Lung (tissue), 12 donors: ENCODE data around the gene LACTBL1. TPM values are rescaled to one million over a fixed set of nuclear protein-coding genes. Genes with fewer than 3 reads are reported as not detected.

Source experiments
- ATAC-seq: fragments of 200-7000 bp; cut with Tn5 transposase; one replicate; pipeline ENCODE4 v1.9.1; 2020; ENCODE audit warnings: moderate number of reproducible peaks; ENCODE audit not compliant: insufficient read depth, low FRiP score
- DNase-seq, 3 donors: peaks; one replicate each; pipeline ENCODE4 v3.0.0-alpha.2; 2013 to 2017
- H3K27ac ChIP-seq, 2 donors: one replicate each; pipeline ENCODE4 v1.5.1; 2013; ENCODE audit warnings: mild to moderate bottlenecking in 2 of 2, moderate library complexity in 2 of 2, control low read depth in 1 of 2, inconsistent platforms in 1 of 2, low read depth in 1 of 2, low read length in 1 of 2
- H3K27me3 ChIP-seq, 3 donors: one replicate each; pipeline ENCODE4 v1.5.1; 2013; ENCODE audit warnings: low read length in 2 of 3; ENCODE audit not compliant: control insufficient read depth in 3 of 3, insufficient read depth in 3 of 3
- H3K36me3 ChIP-seq, 4 donors: one replicate each; pipeline ENCODE4 v1.5.1; 2013; ENCODE audit warnings: low read length in 4 of 4, mild to moderate bottlenecking in 1 of 4, moderate library complexity in 1 of 4; ENCODE audit not compliant: control insufficient read depth in 4 of 4, insufficient read depth in 4 of 4
- H3K4me1 ChIP-seq, 5 donors: one replicate each; pipeline ENCODE4 v1.5.1; 2013; ENCODE audit warnings: low read length in 5 of 5, mild to moderate bottlenecking in 2 of 5, moderate library complexity in 1 of 5; ENCODE audit not compliant: control insufficient read depth in 5 of 5, insufficient read depth in 5 of 5
- H3K4me3 ChIP-seq: one replicate; pipeline ENCODE4 v1.5.1; 2013; ENCODE audit warnings: mild to moderate bottlenecking, control low read depth, moderate library complexity
- H3K9ac ChIP-seq, 2 donors: one replicate each; pipeline ENCODE4 v1.5.1; 2013; ENCODE audit warnings: low read length in 2 of 2, control low read depth in 1 of 2; ENCODE audit not compliant: insufficient read depth in 1 of 2
- H3K9me3 ChIP-seq, 4 donors: one replicate each; pipeline ENCODE4 v1.5.1; 2013; ENCODE audit warnings: low read length in 3 of 4, mild to moderate bottlenecking in 1 of 4, moderate library complexity in 1 of 4; ENCODE audit not compliant: control insufficient read depth in 4 of 4, insufficient read depth in 3 of 4
- WGBS, 2 donors: extraction: QIAGEN DNeasy Blood & Tissue Kit; methylation state at CpG; one replicate each; pipeline ENCODE4 v1.1.7; 2013; 5-methylcytosine and 5-hydroxymethylcytosine counted together
- polyA plus RNA-seq, 2 donors: library from polyadenylated mRNA; stranded (reverse); fragments of 200-250 nt; gene quantifications; one replicate each; pipeline ENCODE4 v1.2.1, GENCODE V29; 2013
- total RNA-seq, 2 donors: library from RNA; depleted of rRNA in 1 of 2; stranded (reverse); fragments of >200 nt in 1 of 2; gene quantifications; one replicate each; pipeline ENCODE4 v1.2.1, GENCODE V29; 2014 to 2021
- TF ChIP-seq, protein P1 (sequence below): IDR thresholded peaks from 2 replicates; pipeline ENCODE4 v1.5.1; 2012; ENCODE audit warnings: mild to moderate bottlenecking; ENCODE audit errors: control extremely low read depth, extremely low read depth
- donor health status: control.
- donor health status: control.
- donor health status: Bipolar disorder and iron deficiency.
- donor health status: healthy.
- donor health status: DM: yes; HTN: yes; CAD: no.

Gene LACTBL1
- total and polyA plus RNA-seq, 4 donors, result not detected

DNA sequence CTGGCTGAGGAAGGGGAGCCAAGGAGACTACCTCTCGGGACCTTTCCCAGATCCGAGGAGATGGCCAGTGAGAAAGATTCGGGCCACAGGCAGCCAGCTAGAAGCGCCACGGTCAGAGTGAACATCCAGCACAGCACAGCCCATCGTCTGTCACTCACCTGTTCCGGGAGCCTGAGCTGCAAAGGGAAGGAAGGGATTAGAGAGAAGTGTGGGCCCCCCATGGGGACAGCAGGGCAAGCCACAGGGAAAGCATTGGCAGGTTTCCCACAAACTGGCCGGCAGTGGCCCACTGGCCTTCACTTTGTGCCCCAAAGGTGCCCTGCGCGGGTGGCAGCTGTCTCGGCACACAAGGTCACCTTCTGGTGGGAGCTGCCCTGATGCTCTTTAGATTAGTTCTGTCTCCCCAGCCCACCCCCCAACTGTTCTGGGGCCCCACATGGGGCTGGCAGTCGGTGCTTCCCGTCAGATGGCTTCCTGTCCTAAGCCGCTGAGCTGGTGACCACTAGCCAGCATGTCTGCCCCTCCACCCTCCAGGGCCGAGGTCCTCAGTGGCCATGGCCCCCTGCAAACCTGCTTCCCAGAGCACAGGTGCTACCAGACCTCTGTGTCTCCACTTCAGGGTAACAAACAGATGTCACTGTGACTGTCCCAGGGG is 56.7 kb downstream of the LACTBL1 start:
- WGBS, 2 donors, result 50 to 56% methylated on average over 15 of the region's 15 CpGs
- Histone ChIP-seq H3K4me1 (peaks cover 0 to 2% (median 0%) of the 10 kb centered on the region in 5 donors), H3K4me3 (no peak overlapping the region), H3K9ac (no peak overlapping the region), H3K36me3 (peaks cover 0 to 3% (median 1%) of the 10 kb centered on the region in 4 donors), H3K27me3 (no peaks in the 10 kb centered on the region), H3K27ac (no peak overlapping the region), H3K9me3 (no peaks in the 10 kb centered on the region)
- ATAC-seq, result no peak
- peak in 1 of 3 donors; percentile 12 for DNase-seq
- TF ChIP-seq, protein P1, sequence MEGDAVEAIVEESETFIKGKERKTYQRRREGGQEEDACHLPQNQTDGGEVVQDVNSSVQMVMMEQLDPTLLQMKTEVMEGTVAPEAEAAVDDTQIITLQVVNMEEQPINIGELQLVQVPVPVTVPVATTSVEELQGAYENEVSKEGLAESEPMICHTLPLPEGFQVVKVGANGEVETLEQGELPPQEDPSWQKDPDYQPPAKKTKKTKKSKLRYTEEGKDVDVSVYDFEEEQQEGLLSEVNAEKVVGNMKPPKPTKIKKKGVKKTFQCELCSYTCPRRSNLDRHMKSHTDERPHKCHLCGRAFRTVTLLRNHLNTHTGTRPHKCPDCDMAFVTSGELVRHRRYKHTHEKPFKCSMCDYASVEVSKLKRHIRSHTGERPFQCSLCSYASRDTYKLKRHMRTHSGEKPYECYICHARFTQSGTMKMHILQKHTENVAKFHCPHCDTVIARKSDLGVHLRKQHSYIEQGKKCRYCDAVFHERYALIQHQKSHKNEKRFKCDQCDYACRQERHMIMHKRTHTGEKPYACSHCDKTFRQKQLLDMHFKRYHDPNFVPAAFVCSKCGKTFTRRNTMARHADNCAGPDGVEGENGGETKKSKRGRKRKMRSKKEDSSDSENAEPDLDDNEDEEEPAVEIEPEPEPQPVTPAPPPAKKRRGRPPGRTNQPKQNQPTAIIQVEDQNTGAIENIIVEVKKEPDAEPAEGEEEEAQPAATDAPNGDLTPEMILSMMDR, result no peak

GRCh38 chr1:22915231-22915630 is 57.4 kb downstream of the LACTBL1 start:
- Histone ChIP-seq H3K27me3 (no peaks in the 10 kb centered on the region), H3K4me3 (no peak overlapping the region), H3K4me1 (no peaks in the 10 kb centered on the region), H3K9me3 (no peaks in the 10 kb centered on the region), H3K36me3 (peaks cover 0 to 3% (median 1%) of the 10 kb centered on the region in 4 donors), H3K9ac (no peak overlapping the region), H3K27ac (no peak overlapping the region)
- no peak for ATAC-seq
- 65 to 80% methylated on average over 7 of the region's 7 CpGs for WGBS, 2 donors
- no peak for DNase-seq
- TF ChIP-seq, protein P1, result no peak

DNA sequence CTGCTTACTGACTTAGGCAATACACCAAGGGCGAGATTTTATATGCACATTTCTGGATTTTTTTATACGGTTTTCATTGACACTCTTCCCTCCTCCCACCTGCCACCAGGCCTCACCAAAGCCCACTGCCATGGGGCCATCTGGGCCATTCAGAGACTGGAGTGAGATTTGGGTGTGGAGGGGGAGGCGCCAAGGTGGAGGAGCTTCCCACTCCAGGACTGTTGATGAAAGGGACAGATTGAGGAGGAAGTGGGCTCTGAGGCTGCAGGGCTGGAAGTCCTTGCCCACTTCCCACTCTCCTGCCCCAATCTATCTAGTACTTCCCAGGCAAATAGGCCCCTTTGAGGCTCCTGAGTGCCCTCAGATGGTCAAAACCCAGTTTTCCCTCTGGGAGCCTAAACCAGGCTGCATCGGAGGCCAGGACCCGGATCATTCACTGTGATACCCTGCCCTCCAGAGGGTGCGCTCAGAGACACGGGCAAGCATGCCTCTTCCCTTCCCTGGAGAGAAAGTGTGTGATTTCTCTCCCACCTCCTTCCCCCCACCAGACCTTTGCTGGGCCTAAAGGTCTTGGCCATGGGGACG is 57.9 kb downstream of the LACTBL1 start:
- no peak overlapping the region for H3K9ac ChIP-seq
- H3K4me3 ChIP-seq, result no peak overlapping the region
- no peak for ATAC-seq
- peaks cover 0 to 3% (median 1%) of the 10 kb centered on the region in 4 donors for H3K36me3 ChIP-seq
- WGBS, 2 donors, result 79 to 92% methylated on average over 8 of the region's 8 CpGs
- H3K27ac ChIP-seq, result no peak overlapping the region
- H3K9me3 ChIP-seq, result no peaks in the 10 kb centered on the region
- no peaks in the 10 kb centered on the region for H3K4me1 ChIP-seq
- TF ChIP-seq, protein P1, result no peak
- no peaks in the 10 kb centered on the region for H3K27me3 ChIP-seq
- no peak for DNase-seq

DNA sequence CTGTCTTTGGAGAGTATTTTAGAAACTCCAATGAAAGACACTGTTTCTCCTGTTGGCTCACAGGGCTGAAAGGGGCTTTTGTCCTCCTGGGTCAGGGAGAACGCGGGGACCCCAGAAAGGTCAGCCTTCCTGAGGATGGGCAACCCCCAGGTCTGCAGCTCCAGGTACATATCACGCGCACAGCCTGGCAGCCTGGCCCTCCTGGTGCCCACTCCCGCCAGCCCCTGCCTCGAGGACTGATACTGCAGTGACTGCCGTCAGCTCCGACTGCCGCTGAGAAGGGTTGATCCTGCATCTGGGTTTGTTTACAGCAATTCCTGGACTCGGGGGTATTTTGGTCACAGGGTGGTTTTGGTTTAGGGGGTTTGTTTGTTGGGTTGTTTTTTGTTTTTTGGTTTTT is 58.5 kb downstream of the LACTBL1 start:
- no peak for ATAC-seq

More for the DNA sequence above, 58.5 kb downstream of the LACTBL1 start:
- TF ChIP-seq, protein P1, result no peak
- Histone ChIP-seq H3K27ac (no peak overlapping the region), H3K36me3 (peaks cover 0 to 5% (median 1%) of the 10 kb centered on the region in 4 donors), H3K4me1 (no peaks in the 10 kb centered on the region), H3K9me3 (no peaks in the 10 kb centered on the region), H3K4me3 (no peak overlapping the region), H3K9ac (no peak overlapping the region), H3K27me3 (no peaks in the 10 kb centered on the region)
- 86 to 91% methylated on average over 10 of the region's 10 CpGs for WGBS, 2 donors
- DNase-seq, result no peak
